NB4 (cell line): ENCODE data around the gene LCNL1.

Source experiments
- CTCF ChIP-seq: IDR thresholded peaks from one replicate; pipeline ENCODE4 v1.5.1; 2012; ENCODE audit warnings: low read depth, low read length
- MYC ChIP-seq: IDR thresholded peaks from 2 replicates; pipeline ENCODE4 v1.6.1; 2011; ENCODE audit warnings: low read depth, low read length
- POLR2A ChIP-seq: IDR thresholded peaks from 2 replicates; pipeline ENCODE4 v1.6.1; 2011; ENCODE audit warnings: mild to moderate bottlenecking; ENCODE audit not compliant: insufficient read length; ENCODE audit errors: extremely low read depth

DNA sequence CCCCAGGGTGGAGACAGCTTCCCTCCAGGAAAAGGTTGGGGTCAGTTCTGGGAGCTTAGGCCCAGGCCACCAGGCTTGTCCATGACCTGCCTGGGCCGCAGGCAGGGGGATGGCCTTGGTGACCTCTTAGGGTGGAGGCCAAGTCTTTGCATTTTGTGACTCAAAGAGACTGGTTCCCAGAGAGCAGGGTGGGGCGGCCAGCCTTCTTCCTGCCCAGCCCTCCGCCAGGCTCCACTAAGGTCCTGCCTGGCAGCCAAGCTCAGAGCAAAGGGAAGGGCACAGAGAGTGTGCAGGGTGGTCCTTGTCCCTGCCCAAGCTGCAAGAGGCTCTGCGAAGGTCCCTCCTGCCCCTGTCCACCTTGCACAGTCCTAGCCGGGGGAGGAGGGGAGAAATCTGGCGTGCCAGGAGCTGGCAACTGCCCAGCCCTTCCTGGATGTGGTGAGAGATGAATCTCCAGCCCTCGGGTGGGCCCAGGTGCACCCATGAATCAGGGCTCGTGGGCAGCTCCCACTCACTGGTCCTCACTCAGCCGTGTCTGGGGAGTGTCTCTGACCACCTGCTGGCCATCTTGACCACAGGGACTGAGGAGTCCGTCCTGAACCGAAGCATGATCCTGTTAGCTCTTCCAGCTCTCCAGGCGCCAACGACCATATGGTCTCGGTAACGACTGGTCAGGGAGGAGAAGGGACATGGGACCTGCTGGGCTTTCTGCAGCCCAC lies 7.8 kb upstream of the LCNL1 start:
- TF ChIP-seq POLR2A: no peak
- no peak for TF ChIP-seq CTCF
- TF ChIP-seq MYC: no peak
